Vagina (tissue), 2 donors: ENCODE measurements around the gene POLA1. TPM values are rescaled to one million over a fixed set of nuclear protein-coding genes. Genes with fewer than 3 reads are reported as not detected.

ENCODE experiments used
- DNase-seq, 2 donors: peaks; one replicate each; pipeline ENCODE4 v3.0.0-alpha.2; 2017; ENCODE audit errors: extremely low spot score in 2 of 2
- H3K27ac ChIP-seq: fragments of 200-600 bp; sonication (generic); one replicate; pipeline ENCODE4 v1.5.1; 2019
- H3K27me3 ChIP-seq: fragments of 200-600 bp; sonication (generic); one replicate; pipeline ENCODE4 v1.5.1; 2019
- H3K36me3 ChIP-seq, 2 donors: fragments of 200-600 bp; sonication (generic); one replicate each; pipeline ENCODE4 v1.5.1; 2017 to 2019
- H3K4me1 ChIP-seq: fragments of 200-600 bp; sonication (generic); one replicate; pipeline ENCODE4 v1.5.1; 2019
- H3K4me3 ChIP-seq, 2 donors: fragments of 200-600 bp; sonication (generic); 1 replicate in 1 of 2; 2 replicates in 1 of 2; pipeline ENCODE4 v1.5.1; 2016 to 2019
- H3K9me3 ChIP-seq: fragments of 200-600 bp; sonication (generic); one replicate; pipeline ENCODE4 v1.5.1; 2019
- POLR2A ChIP-seq, 2 donors: fragments of 450-650 bp; IDR thresholded peaks; one replicate each; pipeline ENCODE4 v1.6.1; 2017; ENCODE audit warnings: antibody characterized with exemption in 2 of 2, mild to moderate bottlenecking in 2 of 2, moderate library complexity in 2 of 2
- POLR2AphosphoS5 ChIP-seq, 2 donors: sonication (generic); formaldehyde crosslinking; IDR thresholded peaks; one replicate each; pipeline ENCODE4 v1.9.0; 2017; ENCODE audit warnings: antibody characterized with exemption in 2 of 2, mild to moderate bottlenecking in 2 of 2, low read depth in 1 of 2; ENCODE audit not compliant: insufficient read depth in 1 of 2
- intact Hi-C: fragments of 100-400 bp; cut with DNase I; formaldehyde crosslinking; loops from one replicate; pipeline ENCODE4 v1.15.1; 2023
- total RNA-seq: library from RNA; depleted of rRNA; stranded (reverse); fragments of >200 nt; gene quantifications from one replicate; pipeline ENCODE4 v1.2.3, GENCODE V29; 2016
- TF ChIP-seq, protein P1 (sequence below), 3 experiments: fragments of 450-650 bp in 2 of 3; fragments of 200-600 bp in 1 of 3; sonication (generic) in 1 of 3; IDR thresholded peaks; one replicate each; pipeline ENCODE4 v1.5.1; 2017 to 2019; ENCODE audit warnings: antibody characterized with exemption in 3 of 3, mild to moderate bottlenecking in 2 of 3, moderate library complexity in 2 of 3

The POLA1 gene
- total RNA-seq, 1 donor from 2014 or later = 17.2 TPM

DNA sequence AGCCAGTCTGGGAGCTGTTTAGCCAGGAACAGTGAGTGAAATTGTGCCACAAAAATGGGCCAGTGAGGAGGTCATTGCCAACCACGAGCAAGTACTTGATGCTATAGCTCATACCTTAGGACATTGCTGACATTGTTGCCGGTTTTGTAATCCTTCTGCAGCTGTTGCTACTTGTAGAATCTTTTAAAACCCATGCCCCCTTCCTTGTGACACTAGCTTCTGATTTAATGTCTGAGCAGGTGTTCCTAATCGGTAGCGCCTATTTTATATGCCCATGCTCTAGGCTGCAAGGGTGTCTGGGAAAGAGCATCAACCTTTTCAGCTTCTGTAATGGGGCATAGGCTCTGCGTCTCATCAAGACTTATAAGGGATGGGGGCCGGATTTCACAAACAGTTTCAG lies 2.6 kb downstream of the POLA1 start:
- Histone ChIP-seq H3K27me3 (no peaks in the 10 kb centered on the region), H3K4me3 (no peak overlapping the region), H3K36me3 (peaks cover 0 to 7% of the 10 kb centered on the region in 2 donors), H3K27ac (no peak overlapping the region), H3K4me1 (no peaks in the 10 kb centered on the region), H3K9me3 (no peaks in the 10 kb centered on the region)
- DNase-seq = no peak
- intact Hi-C loops = no loop called here
- TF ChIP-seq POLR2AphosphoS5 (IDR thresholded peaks at IDR 0.05; ENCODE audit: insufficient read depth in 1 of 2, low read depth in 1 of 2) = no peak
- TF ChIP-seq POLR2A (IDR thresholded peaks at IDR 0.05) = no peak
- TF ChIP-seq, protein P1, sequence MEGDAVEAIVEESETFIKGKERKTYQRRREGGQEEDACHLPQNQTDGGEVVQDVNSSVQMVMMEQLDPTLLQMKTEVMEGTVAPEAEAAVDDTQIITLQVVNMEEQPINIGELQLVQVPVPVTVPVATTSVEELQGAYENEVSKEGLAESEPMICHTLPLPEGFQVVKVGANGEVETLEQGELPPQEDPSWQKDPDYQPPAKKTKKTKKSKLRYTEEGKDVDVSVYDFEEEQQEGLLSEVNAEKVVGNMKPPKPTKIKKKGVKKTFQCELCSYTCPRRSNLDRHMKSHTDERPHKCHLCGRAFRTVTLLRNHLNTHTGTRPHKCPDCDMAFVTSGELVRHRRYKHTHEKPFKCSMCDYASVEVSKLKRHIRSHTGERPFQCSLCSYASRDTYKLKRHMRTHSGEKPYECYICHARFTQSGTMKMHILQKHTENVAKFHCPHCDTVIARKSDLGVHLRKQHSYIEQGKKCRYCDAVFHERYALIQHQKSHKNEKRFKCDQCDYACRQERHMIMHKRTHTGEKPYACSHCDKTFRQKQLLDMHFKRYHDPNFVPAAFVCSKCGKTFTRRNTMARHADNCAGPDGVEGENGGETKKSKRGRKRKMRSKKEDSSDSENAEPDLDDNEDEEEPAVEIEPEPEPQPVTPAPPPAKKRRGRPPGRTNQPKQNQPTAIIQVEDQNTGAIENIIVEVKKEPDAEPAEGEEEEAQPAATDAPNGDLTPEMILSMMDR (IDR thresholded peaks at IDR 0.05) = no peak

DNA sequence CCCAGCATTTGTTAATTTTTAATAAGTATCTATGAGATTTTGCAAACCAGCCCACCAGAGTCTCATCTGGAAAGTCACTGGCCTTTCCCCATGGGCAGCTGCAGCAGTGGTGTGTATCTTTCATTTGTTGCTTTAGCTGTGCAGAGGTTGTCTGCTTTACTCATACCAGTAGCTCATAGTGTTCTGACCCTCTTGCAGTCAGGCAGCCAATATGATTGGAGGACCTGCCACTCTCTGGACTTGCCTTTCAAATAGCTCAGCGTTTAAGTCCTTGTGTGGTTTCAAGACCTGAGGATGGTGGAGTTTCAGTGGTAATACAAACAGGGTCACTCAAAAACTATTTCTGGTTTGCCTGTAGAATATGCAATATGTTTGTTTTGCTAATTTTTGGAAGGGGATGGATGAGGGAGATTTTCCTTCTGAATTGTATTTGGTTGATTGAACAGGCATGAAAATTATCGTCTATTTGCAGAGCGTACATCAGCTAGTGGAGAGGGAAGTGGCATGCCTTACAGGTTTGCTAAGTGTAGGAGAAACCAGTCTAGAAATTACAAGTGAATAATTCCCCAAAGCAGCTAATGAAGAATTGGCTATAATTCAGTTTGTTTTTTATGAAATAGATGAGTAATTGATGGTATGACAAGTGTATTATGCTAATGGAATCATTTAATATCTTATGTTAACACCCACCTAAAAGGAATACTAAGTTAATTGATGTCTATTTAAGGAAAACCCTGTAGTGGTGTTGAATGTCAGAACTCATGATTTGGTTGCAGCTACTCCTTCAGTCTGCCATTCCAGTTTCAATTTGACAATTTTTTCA lies 8.9 kb downstream of the POLA1 start:
- no peak for DNase-seq
- intact Hi-C loops = no loop called here
- H3K4me1 ChIP-seq = no peaks in the 10 kb centered on the region
- no peak for TF ChIP-seq POLR2A (IDR thresholded peaks at IDR 0.05)
- H3K4me3 ChIP-seq = no peak overlapping the region
- H3K27ac ChIP-seq = no peak overlapping the region
- H3K36me3 ChIP-seq = peaks cover 0 to 7% of the 10 kb centered on the region in 2 donors
- no peaks in the 10 kb centered on the region for H3K27me3 ChIP-seq
- H3K9me3 ChIP-seq = no peaks in the 10 kb centered on the region

GRCh38 chrX:24703185-24703494 lies 9.4 kb downstream of the POLA1 start:
- H3K27ac ChIP-seq = no peak overlapping the region
- no peaks in the 10 kb centered on the region for H3K9me3 ChIP-seq
- intact Hi-C loops = no loop called here
- TF ChIP-seq POLR2AphosphoS5 (IDR thresholded peaks at IDR 0.05; ENCODE audit: insufficient read depth in 1 of 2, low read depth in 1 of 2) (no peak), POLR2A (IDR thresholded peaks at IDR 0.05) (no peak)
- TF ChIP-seq, protein P1 (IDR thresholded peaks at IDR 0.05) = no peak
- H3K36me3 ChIP-seq = peaks cover 0 to 7% of the 10 kb centered on the region in 2 donors
- no peaks in the 10 kb centered on the region for H3K4me1 ChIP-seq
- no peak for DNase-seq
- H3K27me3 ChIP-seq = no peaks in the 10 kb centered on the region
- no peak overlapping the region for H3K4me3 ChIP-seq

DNA sequence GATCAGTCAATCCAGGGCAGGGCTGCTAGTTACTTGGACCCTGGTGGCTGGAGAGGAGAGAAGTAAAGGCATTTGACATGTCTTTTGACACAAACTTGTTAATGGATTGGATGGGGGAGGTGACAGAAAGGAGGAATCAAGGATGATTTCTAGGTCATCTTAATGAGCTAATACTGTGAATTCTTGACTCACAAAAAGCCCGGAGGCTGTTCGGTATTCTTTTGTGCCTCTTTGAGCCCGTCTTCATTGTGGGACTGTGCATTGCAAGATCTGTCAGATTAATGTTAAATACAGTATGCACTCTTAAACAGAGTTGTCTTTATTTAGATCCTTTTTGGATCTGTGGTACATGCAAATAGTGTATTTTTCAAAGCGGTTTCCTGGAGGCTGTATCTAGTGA lies 25.1 kb downstream of the POLA1 start:
- Histone ChIP-seq H3K27me3 (no peaks in the 10 kb centered on the region), H3K27ac (no peak overlapping the region), H3K4me1 (no peaks in the 10 kb centered on the region), H3K4me3 (no peak overlapping the region), H3K36me3 (peaks cover 0 to 5% of the 10 kb centered on the region in 2 donors), H3K9me3 (no peaks in the 10 kb centered on the region)
- TF ChIP-seq POLR2A (IDR thresholded peaks at IDR 0.05) (no peak), POLR2AphosphoS5 (IDR thresholded peaks at IDR 0.05; ENCODE audit: insufficient read depth in 1 of 2, low read depth in 1 of 2) (no peak)
- TF ChIP-seq, protein P1 (IDR thresholded peaks at IDR 0.05) = no peak
- no peak for DNase-seq
- intact Hi-C loops = no loop called here

GRCh38 chrX:24720036-24720435 lies 26.3 kb downstream of the POLA1 start:
- Histone ChIP-seq H3K4me1 (no peaks in the 10 kb centered on the region), H3K27ac (no peak overlapping the region), H3K4me3 (no peak overlapping the region), H3K27me3 (no peaks in the 10 kb centered on the region), H3K36me3 (peaks cover 0 to 5% of the 10 kb centered on the region in 2 donors), H3K9me3 (no peaks in the 10 kb centered on the region)
- intact Hi-C loops = no loop called here
- DNase-seq = no peak
- no peak for TF ChIP-seq POLR2A (IDR thresholded peaks at IDR 0.05)
- TF ChIP-seq, protein P1 (IDR thresholded peaks at IDR 0.05) = no peak
- TF ChIP-seq POLR2AphosphoS5 (IDR thresholded peaks at IDR 0.05; ENCODE audit: insufficient read depth in 1 of 2, low read depth in 1 of 2) = no peak
